Neural cell (in vitro differentiated cells): ENCODE data around the gene GGT5. TPM values are rescaled to one million over a fixed set of nuclear protein-coding genes. Genes with fewer than 3 reads are reported as not detected.

Experiments used
- H2AFZ ChIP-seq: fragments of 200-600, 300-800 bp; sonication (generic), shearing (Covaris generic); 2 replicates; pipeline ENCODE4 v1.6.0; 2014; ENCODE audit warnings: low read depth, mild to moderate bottlenecking, antibody characterized with exemption, low read length, moderate library complexity
- H3F3A ChIP-seq: fragments of 200-600 bp; shearing (Covaris generic); 2 replicates; pipeline ENCODE4 v1.6.1; 2016; ENCODE audit warnings: mild to moderate bottlenecking, moderate library complexity, mixed read lengths, antibody characterized with exemption, low read length; ENCODE audit not compliant: insufficient read depth, poor library complexity, severe bottlenecking
- H3K27ac ChIP-seq: fragments of 200-600, 300-800 bp; sonication (generic), shearing (Covaris generic); 2 replicates; pipeline ENCODE4 v1.5.1; 2014; ENCODE audit warnings: mild to moderate bottlenecking, low read length, moderate library complexity
- H3K27me3 ChIP-seq: fragments of 300-800, 200-600 bp; sonication (generic), shearing (Covaris generic); 2 replicates; pipeline ENCODE4 v1.6.0; 2014; ENCODE audit warnings: mild to moderate bottlenecking, low read depth, low read length, moderate library complexity; ENCODE audit not compliant: insufficient read depth
- H3K36me3 ChIP-seq: fragments of 300-800, 200-600 bp; sonication (generic), shearing (Covaris generic); 2 replicates; pipeline ENCODE4 v1.5.1; 2014; ENCODE audit warnings: mild to moderate bottlenecking, antibody characterized with exemption, low read length, moderate library complexity; ENCODE audit not compliant: insufficient read depth
- H3K4me2 ChIP-seq: fragments of 300-800, 200-600 bp; sonication (generic), shearing (Covaris generic); 2 replicates; pipeline ENCODE4 v1.6.0; 2014; ENCODE audit warnings: mild to moderate bottlenecking, low read length
- H3K4me3 ChIP-seq: fragments of 300-800, 200-600 bp; sonication (generic), shearing (Covaris generic); 2 replicates; pipeline ENCODE4 v1.5.1; 2014; ENCODE audit warnings: mild to moderate bottlenecking, low read length, moderate library complexity
- H3K79me2 ChIP-seq: fragments of 200-600 bp; shearing (Covaris generic); replicated peaks from 2 replicates; pipeline ENCODE4 v1.6.0; 2014; ENCODE audit warnings: mild to moderate bottlenecking, low read length, moderate library complexity; ENCODE audit not compliant: insufficient read depth
- H3K9ac ChIP-seq: fragments of 300-800, 200-600 bp; sonication (generic), shearing (Covaris generic); 2 replicates; pipeline ENCODE4 v1.6.1; 2016; ENCODE audit warnings: mild to moderate bottlenecking, low read length, mixed read lengths
- H3K9me2 ChIP-seq: fragments of 200-600 bp; shearing (Covaris generic); 2 replicates; pipeline ENCODE4 v1.6.1; 2016; ENCODE audit warnings: mild to moderate bottlenecking, low read length, mixed read lengths; ENCODE audit not compliant: insufficient read depth
- H3K9me3 ChIP-seq: fragments of 200-600, 300-800 bp; sonication (generic), shearing (Covaris generic); 2 replicates; pipeline ENCODE4 v1.6.1; 2016; ENCODE audit warnings: mild to moderate bottlenecking, mixed run types, low read length, moderate library complexity, mixed read lengths
- H4K20me1 ChIP-seq: fragments of 200-600 bp; shearing (Covaris generic); 2 replicates; pipeline ENCODE4 v1.6.1; 2016; ENCODE audit warnings: mild to moderate bottlenecking, mixed run types; ENCODE audit not compliant: insufficient read depth
- EP300 ChIP-seq: fragments of 450-650 bp; conservative IDR thresholded peaks from 2 replicates; pipeline ENCODE4 v1.6.1; 2014; ENCODE audit warnings: antibody characterized with exemption, mild to moderate bottlenecking, moderate library complexity; ENCODE audit not compliant: poor library complexity, severe bottlenecking
- EZH2 ChIP-seq: fragments of 200-600, 300-800 bp; shearing (Covaris generic), sonication (generic); IDR thresholded peaks from 2 replicates; pipeline ENCODE4 v1.6.1; 2014; ENCODE audit warnings: antibody characterized with exemption, low read length, borderline replicate concordance, mild to moderate bottlenecking; ENCODE audit not compliant: insufficient read depth, poor library complexity, severe bottlenecking
- MXI1 ChIP-seq: fragments of 450-650 bp; conservative IDR thresholded peaks from 2 replicates; pipeline ENCODE4 v1.6.1; 2014; ENCODE audit warnings: antibody characterized with exemption, mild to moderate bottlenecking; ENCODE audit not compliant: poor library complexity, severe bottlenecking
- POLR2AphosphoS5 ChIP-seq: IDR thresholded peaks from 2 replicates; pipeline ENCODE4 v1.6.1; 2012
- RAD21 ChIP-seq: fragments of 450-650 bp; conservative IDR thresholded peaks from 2 replicates; pipeline ENCODE4 v1.6.1; 2014; ENCODE audit warnings: antibody characterized with exemption, mild to moderate bottlenecking, moderate library complexity
- SMC3 ChIP-seq: fragments of 450-650 bp; conservative IDR thresholded peaks from 2 replicates; pipeline ENCODE4 v1.6.1; 2014; ENCODE audit warnings: antibody characterized with exemption, mild to moderate bottlenecking, moderate library complexity; ENCODE audit not compliant: poor library complexity
- TAF1 ChIP-seq: IDR thresholded peaks from 2 replicates; pipeline ENCODE4 v1.6.1; 2012; ENCODE audit warnings: low read depth
- polyA plus RNA-seq: library from polyadenylated mRNA; depleted of rRNA; stranded (reverse); fragments of >200 nt; gene quantifications from 2 replicates; pipeline ENCODE4 v1.2.3, GENCODE V29; 2014
- TF ChIP-seq, protein P1 (sequence below): fragments of 450-650 bp; IDR thresholded peaks from 2 replicates; pipeline ENCODE4 v1.5.1; 2014; ENCODE audit warnings: antibody characterized with exemption, mild to moderate bottlenecking, moderate library complexity; ENCODE audit not compliant: poor library complexity, severe bottlenecking
- TF ChIP-seq, protein P2 (sequence below): IDR thresholded peaks from 2 replicates; pipeline ENCODE4 v1.6.1; 2012; ENCODE audit warnings: borderline replicate concordance

Gene GGT5
- polyA plus RNA-seq, 1 donor from 2014 or later = 0.12 TPM

DNA sequence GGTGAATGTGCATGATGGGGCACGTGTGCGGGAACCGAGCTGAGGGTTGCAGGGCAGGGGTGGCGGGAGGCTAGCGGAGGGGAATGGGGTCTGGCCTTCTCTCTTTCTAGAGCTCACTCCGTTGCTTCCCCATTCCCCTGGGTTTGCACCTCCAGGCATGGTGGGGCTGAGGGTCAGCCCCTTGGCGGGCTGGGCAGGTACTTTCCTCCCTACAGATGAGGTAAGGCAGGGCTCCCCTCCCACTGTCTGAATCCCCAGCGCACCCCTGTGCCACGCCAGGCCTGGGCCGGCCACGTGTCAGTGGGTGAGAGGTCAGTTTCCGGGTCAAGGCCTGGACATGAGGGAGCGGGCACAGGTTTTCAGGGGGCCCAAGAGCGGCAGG lies 54.7 kb downstream of the GGT5 start:
- no peaks in the 10 kb centered on the region for H3F3A ChIP-seq
- no peak overlapping the region for H3K27ac ChIP-seq
- TF ChIP-seq EZH2 (no peak), TAF1 (no peak), RAD21 (no peak), SMC3 (no peak), EP300 (no peak), MXI1 (no peak), POLR2AphosphoS5 (no peak)
- TF ChIP-seq, protein P1, sequence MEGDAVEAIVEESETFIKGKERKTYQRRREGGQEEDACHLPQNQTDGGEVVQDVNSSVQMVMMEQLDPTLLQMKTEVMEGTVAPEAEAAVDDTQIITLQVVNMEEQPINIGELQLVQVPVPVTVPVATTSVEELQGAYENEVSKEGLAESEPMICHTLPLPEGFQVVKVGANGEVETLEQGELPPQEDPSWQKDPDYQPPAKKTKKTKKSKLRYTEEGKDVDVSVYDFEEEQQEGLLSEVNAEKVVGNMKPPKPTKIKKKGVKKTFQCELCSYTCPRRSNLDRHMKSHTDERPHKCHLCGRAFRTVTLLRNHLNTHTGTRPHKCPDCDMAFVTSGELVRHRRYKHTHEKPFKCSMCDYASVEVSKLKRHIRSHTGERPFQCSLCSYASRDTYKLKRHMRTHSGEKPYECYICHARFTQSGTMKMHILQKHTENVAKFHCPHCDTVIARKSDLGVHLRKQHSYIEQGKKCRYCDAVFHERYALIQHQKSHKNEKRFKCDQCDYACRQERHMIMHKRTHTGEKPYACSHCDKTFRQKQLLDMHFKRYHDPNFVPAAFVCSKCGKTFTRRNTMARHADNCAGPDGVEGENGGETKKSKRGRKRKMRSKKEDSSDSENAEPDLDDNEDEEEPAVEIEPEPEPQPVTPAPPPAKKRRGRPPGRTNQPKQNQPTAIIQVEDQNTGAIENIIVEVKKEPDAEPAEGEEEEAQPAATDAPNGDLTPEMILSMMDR = no peak
- TF ChIP-seq, protein P2, sequence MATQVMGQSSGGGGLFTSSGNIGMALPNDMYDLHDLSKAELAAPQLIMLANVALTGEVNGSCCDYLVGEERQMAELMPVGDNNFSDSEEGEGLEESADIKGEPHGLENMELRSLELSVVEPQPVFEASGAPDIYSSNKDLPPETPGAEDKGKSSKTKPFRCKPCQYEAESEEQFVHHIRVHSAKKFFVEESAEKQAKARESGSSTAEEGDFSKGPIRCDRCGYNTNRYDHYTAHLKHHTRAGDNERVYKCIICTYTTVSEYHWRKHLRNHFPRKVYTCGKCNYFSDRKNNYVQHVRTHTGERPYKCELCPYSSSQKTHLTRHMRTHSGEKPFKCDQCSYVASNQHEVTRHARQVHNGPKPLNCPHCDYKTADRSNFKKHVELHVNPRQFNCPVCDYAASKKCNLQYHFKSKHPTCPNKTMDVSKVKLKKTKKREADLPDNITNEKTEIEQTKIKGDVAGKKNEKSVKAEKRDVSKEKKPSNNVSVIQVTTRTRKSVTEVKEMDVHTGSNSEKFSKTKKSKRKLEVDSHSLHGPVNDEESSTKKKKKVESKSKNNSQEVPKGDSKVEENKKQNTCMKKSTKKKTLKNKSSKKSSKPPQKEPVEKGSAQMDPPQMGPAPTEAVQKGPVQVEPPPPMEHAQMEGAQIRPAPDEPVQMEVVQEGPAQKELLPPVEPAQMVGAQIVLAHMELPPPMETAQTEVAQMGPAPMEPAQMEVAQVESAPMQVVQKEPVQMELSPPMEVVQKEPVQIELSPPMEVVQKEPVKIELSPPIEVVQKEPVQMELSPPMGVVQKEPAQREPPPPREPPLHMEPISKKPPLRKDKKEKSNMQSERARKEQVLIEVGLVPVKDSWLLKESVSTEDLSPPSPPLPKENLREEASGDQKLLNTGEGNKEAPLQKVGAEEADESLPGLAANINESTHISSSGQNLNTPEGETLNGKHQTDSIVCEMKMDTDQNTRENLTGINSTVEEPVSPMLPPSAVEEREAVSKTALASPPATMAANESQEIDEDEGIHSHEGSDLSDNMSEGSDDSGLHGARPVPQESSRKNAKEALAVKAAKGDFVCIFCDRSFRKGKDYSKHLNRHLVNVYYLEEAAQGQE = no peak
- H3K36me3 ChIP-seq = no peaks in the 10 kb centered on the region
- no peaks in the 10 kb centered on the region for H3K9me2 ChIP-seq
- H3K27me3 ChIP-seq = no peaks in the 10 kb centered on the region
- H2AFZ ChIP-seq = no peak overlapping the region
- H3K4me2 ChIP-seq = no peak overlapping the region
- H3K9me3 ChIP-seq = no peaks in the 10 kb centered on the region
- H3K4me3 ChIP-seq = no peak overlapping the region
- no peaks in the 10 kb centered on the region for H4K20me1 ChIP-seq
- H3K79me2 ChIP-seq = no peaks in the 10 kb centered on the region
- H3K9ac ChIP-seq = no peak overlapping the region

DNA sequence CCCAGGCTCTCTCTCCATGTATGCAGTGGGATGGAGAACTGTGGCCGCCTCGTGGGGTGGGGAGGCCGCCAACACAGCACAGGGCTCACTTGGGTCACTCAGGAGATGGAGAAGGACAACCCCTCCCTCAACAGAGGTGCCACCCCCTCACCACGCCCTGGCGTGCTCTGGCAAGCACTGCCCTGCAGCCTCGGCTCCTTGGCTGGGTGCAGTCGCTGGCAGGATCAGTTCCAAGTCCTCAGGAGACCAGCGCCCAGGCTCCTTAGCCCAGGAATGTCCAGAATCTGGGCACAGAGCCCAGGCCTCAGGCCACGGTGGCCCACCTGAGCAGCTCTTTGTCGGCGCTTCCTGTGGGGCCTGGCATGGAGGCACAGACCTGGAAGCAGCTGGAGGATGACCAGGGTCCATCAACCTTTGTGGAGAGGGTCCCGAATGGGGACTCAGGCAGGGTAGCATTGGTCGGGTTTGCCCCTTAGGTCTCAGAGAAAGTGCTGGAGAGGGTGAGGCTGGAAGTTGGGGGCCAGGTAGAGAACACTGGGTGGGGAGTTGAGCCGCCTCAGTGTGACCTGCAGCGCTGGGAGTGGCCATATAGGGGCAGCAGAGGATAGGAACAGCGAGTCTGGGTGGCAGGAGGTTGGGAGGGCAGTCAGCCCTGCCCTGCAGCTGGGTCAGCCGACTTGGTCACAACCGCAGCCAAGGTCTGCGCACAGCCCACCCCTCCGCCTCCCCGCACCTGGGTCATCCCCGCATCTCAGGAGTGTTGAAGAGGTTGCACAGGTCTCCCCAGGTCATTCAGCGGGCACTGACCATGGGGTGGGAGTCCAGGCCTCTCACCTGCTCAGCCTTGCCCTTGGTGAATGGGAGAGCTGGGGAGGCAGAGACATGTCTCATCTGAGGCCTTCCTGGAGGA lies 55.4 kb downstream of the GGT5 start:
- no peaks in the 10 kb centered on the region for H3F3A ChIP-seq
- no peak overlapping the region for H3K4me3 ChIP-seq
- TF ChIP-seq POLR2AphosphoS5 (no peak), MXI1 (no peak), EP300 (no peak), TAF1 (no peak), SMC3 (peak; percentile 69), EZH2 (no peak), RAD21 (peak; percentile 73)
- TF ChIP-seq, protein P2 = no peak
- TF ChIP-seq, protein P1 = peak; percentile 70
- no peak overlapping the region for H3K4me2 ChIP-seq
- no peak overlapping the region for H2AFZ ChIP-seq
- H3K36me3 ChIP-seq = no peaks in the 10 kb centered on the region
- no peaks in the 10 kb centered on the region for H3K79me2 ChIP-seq
- H3K9me3 ChIP-seq = no peaks in the 10 kb centered on the region
- H3K9ac ChIP-seq = no peak overlapping the region
- no peaks in the 10 kb centered on the region for H3K9me2 ChIP-seq
- no peak overlapping the region for H3K27ac ChIP-seq
- no peaks in the 10 kb centered on the region for H4K20me1 ChIP-seq
- no peaks in the 10 kb centered on the region for H3K27me3 ChIP-seq
